ENCODE results near the gene HIP1R. TPM values are rescaled to one million over a fixed set of nuclear protein-coding genes. Genes with fewer than 3 reads are reported as not detected.

Gene HIP1R
- total and polyA plus RNA-seq, 8 donors = 52.1 to 395 (median 89.8) TPM

- Histone ChIP-seq H3K4me3 (peak overlapping the region; percentile 18 to 31 (median 19)), H3K27ac (peak overlapping the region; percentile 86 to 94 (median 88)), H3K9me3 (no peaks in the 10 kb centered on the region), H3K27me3 (no peaks in the 10 kb centered on the region), H3K4me1 (peaks cover 65 to 100% (median 97%) of the 10 kb centered on the region in 4 donors), H3K36me3 (peaks cover 32 to 41% (median 37%) of the 10 kb centered on the region in 4 donors)
- WGBS, 5 donors = 17 to 25% (median 20%) methylated on average over 23 of the region's 23 CpGs
- intact Hi-C loops (cut with DNase I; ENCODE audit: low total_unique reads) = no loop called here
- DNase-seq = peak; percentile 70 to 91
- TF ChIP-seq EP300 (IDR thresholded peaks at IDR 0.05) = no peak
- TF ChIP-seq CTCF (IDR thresholded peaks at IDR 0.05) = no peak
- TF ChIP-seq POLR2A (IDR thresholded peaks at IDR 0.05) = no peak
- TF ChIP-seq POLR2AphosphoS5 (IDR thresholded peaks at IDR 0.05) = peak in 2 of 3 donors; percentile 76 to 81
Observed at GRCh38 chr12:122871851-122872780, 36.9 kb downstream of the HIP1R start.

DNA sequence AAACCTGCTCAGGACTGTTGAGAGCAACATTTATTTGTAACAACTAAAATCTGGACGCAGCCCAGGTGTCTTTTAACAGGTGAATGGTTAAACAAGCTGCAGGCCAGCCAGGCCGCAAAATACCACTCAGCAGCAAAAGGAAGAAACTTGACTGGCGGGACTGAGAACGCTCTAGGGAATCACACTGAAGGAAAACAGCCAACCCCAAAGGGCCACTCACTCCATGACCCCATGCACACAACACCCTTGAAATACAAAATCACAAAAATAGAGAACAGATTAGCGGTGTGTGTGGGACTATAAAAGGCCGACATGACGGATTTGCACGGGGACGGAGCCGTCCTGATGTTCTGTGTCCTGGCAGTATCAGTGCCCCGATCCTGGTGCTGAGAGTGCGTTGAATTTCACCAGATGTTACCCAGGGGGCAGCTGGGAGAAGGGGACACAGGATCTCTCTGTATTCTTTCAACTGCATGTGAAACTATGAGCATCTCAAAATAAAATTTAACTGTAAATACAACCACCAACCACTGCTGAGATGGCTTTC lies 37.6 kb downstream of the HIP1R start:
- Histone ChIP-seq H3K36me3 (peaks cover 24 to 39% (median 30%) of the 10 kb centered on the region in 4 donors), H3K27ac (peak overlapping the region; percentile 73 to 91 (median 87)), H3K9me3 (no peaks in the 10 kb centered on the region), H3K27me3 (no peaks in the 10 kb centered on the region), H3K4me1 (peaks cover 57 to 100% (median 95%) of the 10 kb centered on the region in 4 donors), H3K4me3 (peak overlapping the region in 1 of 4 donors; percentile 31)
- intact Hi-C loops (cut with DNase I; ENCODE audit: low total_unique reads) = no loop called here
- WGBS, 5 donors = 31 to 51% (median 44%) methylated on average over 12 of the region's 12 CpGs
- TF ChIP-seq POLR2A (IDR thresholded peaks at IDR 0.05) (no peak), POLR2AphosphoS5 (IDR thresholded peaks at IDR 0.05) (no peak), EP300 (IDR thresholded peaks at IDR 0.05) (no peak), CTCF (IDR thresholded peaks at IDR 0.05) (no peak)
- DNase-seq = peak; percentile 43 to 44

DNA sequence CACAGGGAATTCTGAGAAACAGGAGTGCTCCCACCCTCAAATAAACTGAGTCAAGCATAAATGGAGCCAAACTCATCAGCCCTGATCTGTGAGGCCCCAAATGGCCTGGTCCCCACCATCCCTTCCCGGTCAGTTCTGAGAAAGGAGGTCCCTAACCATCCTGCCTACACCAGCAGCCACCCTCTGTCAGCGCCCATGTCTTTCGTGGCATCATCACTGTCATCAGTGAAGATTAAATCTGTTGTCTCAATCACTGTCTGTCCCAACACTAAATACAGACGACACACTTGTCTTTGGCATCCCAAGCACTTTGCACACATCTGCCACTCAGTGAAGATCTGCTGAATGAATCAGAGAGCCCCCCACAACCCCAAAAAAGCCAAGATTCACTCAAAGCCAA lies 38.3 kb downstream of the HIP1R start:
- Histone ChIP-seq H3K4me1 (peaks cover 51 to 100% (median 94%) of the 10 kb centered on the region in 4 donors), H3K4me3 (peak overlapping the region in 1 of 4 donors; percentile 31), H3K9me3 (no peaks in the 10 kb centered on the region), H3K27ac (peak overlapping the region; percentile 73 to 91 (median 87)), H3K36me3 (peaks cover 19 to 34% (median 23%) of the 10 kb centered on the region in 4 donors), H3K27me3 (no peaks in the 10 kb centered on the region)
- intact Hi-C loops (cut with DNase I; ENCODE audit: low total_unique reads) = no loop called here
- 72 to 88% (median 79%) methylated on average over 4 of the region's 4 CpGs for WGBS, 5 donors
- no peak for TF ChIP-seq CTCF (IDR thresholded peaks at IDR 0.05)
- no peak for TF ChIP-seq EP300 (IDR thresholded peaks at IDR 0.05)
- no peak for TF ChIP-seq POLR2A (IDR thresholded peaks at IDR 0.05)
- TF ChIP-seq POLR2AphosphoS5 (IDR thresholded peaks at IDR 0.05) = no peak
- DNase-seq = peak in 1 of 2 donors; percentile 22

GRCh38 chr12:122874081-122874480 lies 38.8 kb downstream of the HIP1R start:
- no peaks in the 10 kb centered on the region for H3K9me3 ChIP-seq
- intact Hi-C loops (cut with DNase I; ENCODE audit: low total_unique reads) = no loop called here
- peak; percentile 25 to 57 for DNase-seq
- peak overlapping the region in 4 of 5 donors; percentile 73 to 91 (median 86) for H3K27ac ChIP-seq
- H3K4me1 ChIP-seq = peaks cover 45 to 100% (median 94%) of the 10 kb centered on the region in 4 donors
- WGBS, 5 donors = 81 to 89% (median 85%) methylated on average over 12 of the region's 12 CpGs
- no peak overlapping the region for H3K4me3 ChIP-seq
- TF ChIP-seq EP300 (IDR thresholded peaks at IDR 0.05) (no peak), POLR2A (IDR thresholded peaks at IDR 0.05) (no peak), POLR2AphosphoS5 (IDR thresholded peaks at IDR 0.05) (no peak), CTCF (IDR thresholded peaks at IDR 0.05) (no peak)
- H3K36me3 ChIP-seq = peaks cover 14 to 28% (median 19%) of the 10 kb centered on the region in 4 donors
- no peaks in the 10 kb centered on the region for H3K27me3 ChIP-seq
